Activated T-cell treated with anti-CD3 and anti-CD28 coated beads, Interleukin-2, amount 50 U/mL, for 24 hours (primary cell): ENCODE data around the gene MAFG.

ENCODE experiments used
- DNase-seq: peaks from one replicate; pipeline ENCODE4 v3.0.0-alpha.2; 2020
- H3K27ac Mint-ChIP-seq: 2 replicates; pipeline ENCODE4 v1.8.0; 2020; ENCODE audit warnings: mild to moderate bottlenecking, mixed read lengths
- H3K27me3 Mint-ChIP-seq: 2 replicates; pipeline ENCODE4 v1.8.0; 2020; ENCODE audit warnings: mixed read lengths
- H3K36me3 Mint-ChIP-seq: 2 replicates; pipeline ENCODE4 v1.8.0; 2020; ENCODE audit warnings: low read depth, mixed read lengths
- H3K4me1 Mint-ChIP-seq: 2 replicates; pipeline ENCODE4 v1.8.0; 2020; ENCODE audit warnings: low read depth, mixed read lengths
- H3K4me3 Mint-ChIP-seq: 2 replicates; pipeline ENCODE4 v1.8.0; 2020; ENCODE audit warnings: mild to moderate bottlenecking, moderate library complexity, mixed read lengths
- H3K9me3 Mint-ChIP-seq: 2 replicates; pipeline ENCODE4 v1.8.0; 2020; ENCODE audit warnings: mixed read lengths

The MAFG gene

DNA sequence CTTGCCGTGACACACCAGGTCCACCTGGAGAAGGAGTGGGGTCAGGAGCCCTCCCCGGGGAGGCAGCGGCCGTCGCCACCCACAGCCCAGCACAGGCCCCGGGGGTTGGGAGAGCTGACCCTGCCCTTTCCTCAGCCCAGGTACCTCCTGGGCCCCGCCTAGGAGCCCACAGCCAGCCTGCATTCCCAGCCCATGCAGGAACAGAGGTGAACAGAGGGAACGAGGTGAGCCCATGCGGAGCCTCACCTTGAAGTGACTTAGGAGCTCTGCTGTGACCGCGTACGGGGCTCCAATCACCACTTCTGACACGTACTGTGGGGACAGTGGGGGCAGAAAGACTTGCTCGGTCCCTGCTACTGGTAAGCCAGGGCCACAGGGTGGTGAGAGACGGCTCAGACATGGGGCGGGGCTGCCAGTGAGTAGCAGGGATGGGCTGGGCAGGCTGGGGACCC lies 22.1 kb downstream of the MAFG start:
- H3K4me1 Mint-ChIP-seq, result peaks cover 11% of the 10 kb centered on the region
- H3K4me3 Mint-ChIP-seq, result no peak overlapping the region
- no peak for DNase-seq
- H3K27me3 Mint-ChIP-seq, result peaks cover 12% of the 10 kb centered on the region
- H3K36me3 Mint-ChIP-seq, result peaks cover 54% of the 10 kb centered on the region
- H3K27ac Mint-ChIP-seq, result no peak overlapping the region
- no peaks in the 10 kb centered on the region for H3K9me3 Mint-ChIP-seq

DNA sequence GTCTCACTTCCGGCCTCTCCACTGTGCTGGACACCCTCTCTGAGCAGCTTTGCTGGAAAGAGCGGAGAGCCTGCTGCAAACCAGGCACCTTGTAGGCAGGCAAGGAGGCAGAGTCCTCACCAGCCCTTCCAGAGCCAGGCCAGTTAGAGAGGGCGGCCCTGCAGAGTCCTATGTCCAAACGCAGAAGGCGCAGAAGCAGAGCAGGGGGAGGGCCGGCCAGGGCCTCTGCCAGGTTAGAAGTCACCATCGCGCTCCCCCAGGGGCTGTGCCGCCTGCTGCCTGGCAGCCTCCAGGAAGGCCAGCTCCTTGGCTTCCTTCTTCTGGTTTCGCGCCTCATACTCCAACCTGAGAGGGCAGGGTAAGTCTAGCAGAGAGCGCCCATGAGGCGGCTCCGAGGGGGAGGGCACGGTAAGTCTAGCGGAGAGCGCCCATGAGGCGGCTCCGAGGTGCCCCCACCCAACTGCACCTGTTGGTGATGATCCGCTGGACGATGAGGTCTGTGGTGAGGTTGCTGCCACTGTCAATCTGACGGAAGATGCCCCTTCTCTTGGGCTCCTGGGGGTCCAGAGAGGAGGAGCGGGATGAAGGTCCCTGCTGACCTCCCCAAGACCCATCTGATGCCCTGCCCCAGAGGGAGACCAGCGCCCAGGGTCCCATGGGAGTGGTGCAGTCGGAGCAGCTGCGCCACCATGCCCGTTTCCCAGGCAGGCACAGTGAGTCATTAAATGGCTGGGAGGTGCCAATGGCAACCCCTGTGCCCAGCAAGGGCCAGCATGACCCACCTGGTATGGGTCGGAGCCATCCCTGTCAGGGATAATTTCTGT lies 22.7 kb downstream of the MAFG start:
- Mint-ChIP-seq H3K27me3 (peaks cover 16% of the 10 kb centered on the region), H3K4me3 (no peak overlapping the region), H3K36me3 (peaks cover 60% of the 10 kb centered on the region), H3K4me1 (peaks cover 7% of the 10 kb centered on the region), H3K9me3 (no peaks in the 10 kb centered on the region), H3K27ac (no peak overlapping the region)
- DNase-seq, result no peak

- Mint-ChIP-seq H3K27ac (no peak overlapping the region), H3K36me3 (peaks cover 63% of the 10 kb centered on the region), H3K9me3 (no peaks in the 10 kb centered on the region), H3K4me1 (peaks cover 6% of the 10 kb centered on the region), H3K4me3 (no peak overlapping the region), H3K27me3 (peaks cover 16% of the 10 kb centered on the region)
- DNase-seq, result no peak
Observed at GRCh38 chr17:81903896-81904599, 23.5 kb downstream of the MAFG start.

- Mint-ChIP-seq H3K27me3 (peaks cover 16% of the 10 kb centered on the region), H3K36me3 (peaks cover 63% of the 10 kb centered on the region), H3K9me3 (no peaks in the 10 kb centered on the region), H3K4me3 (no peak overlapping the region), H3K27ac (no peak overlapping the region), H3K4me1 (peaks cover 6% of the 10 kb centered on the region)
- no peak for DNase-seq
Observed at GRCh38 chr17:81903415-81903831, 24.1 kb downstream of the MAFG start.

GRCh38 chr17:81902653-81903414 lies 24.7 kb downstream of the MAFG start:
- H3K27me3 Mint-ChIP-seq, result peaks cover 16% of the 10 kb centered on the region
- no peak overlapping the region for H3K27ac Mint-ChIP-seq
- no peak for DNase-seq
- no peaks in the 10 kb centered on the region for H3K9me3 Mint-ChIP-seq
- H3K36me3 Mint-ChIP-seq, result peaks cover 63% of the 10 kb centered on the region
- no peak overlapping the region for H3K4me3 Mint-ChIP-seq
- H3K4me1 Mint-ChIP-seq, result peaks cover 6% of the 10 kb centered on the region

GRCh38 chr17:81902023-81902652 lies 25.4 kb downstream of the MAFG start, which contains the start of gene NPB:
Gene NPB, plus strand, starts transcription at chr17:81902238. Its CDS starts 40 bp downstream, at chr17:81902278.
- no peak within 1 kb of the TSS for H3K4me3 Mint-ChIP-seq
- no peak within 1 kb of the TSS for H3K27ac Mint-ChIP-seq
- H3K4me1 Mint-ChIP-seq, result peaks cover 6% of the 10 kb centered on the region
- no peaks in the 10 kb centered on the region for H3K9me3 Mint-ChIP-seq
- peaks cover 16% of the 10 kb centered on the region for H3K27me3 Mint-ChIP-seq
- peak; percentile 52 for DNase-seq
- peaks cover 68% of the 10 kb centered on the region for H3K36me3 Mint-ChIP-seq

DNA sequence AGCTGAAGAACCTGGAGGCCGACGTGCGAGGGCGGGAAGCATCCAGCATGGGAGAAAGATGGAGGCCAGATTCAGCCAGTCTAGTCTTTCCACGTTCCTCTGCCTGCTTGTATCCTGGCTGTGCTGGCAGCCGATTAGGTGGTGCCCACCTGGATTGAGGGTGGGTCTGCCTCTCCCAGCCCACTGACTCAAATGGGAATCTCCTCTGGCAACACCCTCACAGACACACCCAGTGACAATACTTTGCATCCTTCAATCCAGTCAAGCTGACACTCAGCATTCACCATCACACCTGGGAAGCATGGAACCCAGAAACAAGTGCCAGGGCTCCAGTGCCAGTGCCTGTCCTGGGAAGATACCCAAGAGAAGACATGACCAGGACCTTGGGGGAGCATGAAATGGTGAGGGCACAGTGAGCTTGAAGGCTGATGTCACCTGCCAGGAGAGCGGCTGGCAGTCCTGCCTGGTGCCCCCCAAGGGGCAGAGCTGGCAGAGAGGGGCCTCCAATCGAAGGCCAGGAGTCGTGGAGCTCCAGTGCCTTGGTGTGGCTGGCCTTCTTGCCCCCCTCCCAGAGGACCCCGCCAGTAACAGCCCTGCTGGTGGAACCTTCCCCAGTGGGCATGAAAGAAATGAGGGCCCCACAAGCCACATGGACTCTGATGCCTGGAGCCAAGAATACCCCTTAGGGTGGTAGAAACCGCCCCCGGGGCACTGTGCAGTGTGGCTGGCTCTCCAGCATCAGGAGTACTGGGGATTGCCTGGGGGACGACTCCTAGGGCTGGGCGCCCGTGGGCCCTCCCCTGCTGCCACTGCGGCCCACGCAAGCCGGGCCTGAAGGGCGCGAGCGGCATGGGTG lies 26.1 kb downstream of the MAFG start:
- peaks cover 66% of the 10 kb centered on the region for H3K36me3 Mint-ChIP-seq
- no peaks in the 10 kb centered on the region for H3K9me3 Mint-ChIP-seq
- peaks cover 16% of the 10 kb centered on the region for H3K27me3 Mint-ChIP-seq
- H3K27ac Mint-ChIP-seq, result no peak overlapping the region
- H3K4me1 Mint-ChIP-seq, result peaks cover 6% of the 10 kb centered on the region
- no peak for DNase-seq
- no peak overlapping the region for H3K4me3 Mint-ChIP-seq

DNA sequence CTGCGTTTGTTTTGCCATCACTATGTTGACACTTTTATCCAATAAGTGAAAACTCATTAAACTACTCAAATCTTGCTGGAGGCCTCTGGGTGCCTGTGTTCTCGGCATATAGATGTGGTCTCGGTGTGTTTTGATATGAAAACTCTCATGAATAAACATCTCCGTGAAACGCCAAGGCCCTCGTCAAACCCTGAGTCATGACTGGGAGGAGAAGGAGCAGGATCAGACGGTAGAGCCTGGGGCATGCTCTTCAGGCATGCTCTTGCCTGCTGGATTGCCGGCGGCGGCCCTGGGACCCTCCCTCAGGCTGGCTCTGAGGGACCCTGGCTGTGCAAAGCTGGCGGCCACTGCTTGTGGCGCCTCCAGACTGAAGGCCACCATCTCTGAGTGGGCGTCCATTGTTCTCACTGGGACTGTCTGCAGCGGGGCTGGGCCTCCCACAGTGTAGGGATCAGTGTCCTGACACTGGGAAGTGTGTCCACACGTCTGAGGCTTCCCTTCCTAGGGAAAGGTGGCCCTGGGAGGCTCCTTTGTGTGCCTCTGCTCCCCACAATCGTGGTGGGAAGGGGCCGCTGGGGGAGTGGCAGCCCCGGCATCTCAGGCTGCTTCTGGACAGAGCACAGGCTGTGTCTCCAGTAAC lies 27.2 kb downstream of the MAFG start:
- peaks cover 68% of the 10 kb centered on the region for H3K36me3 Mint-ChIP-seq
- peaks cover 16% of the 10 kb centered on the region for H3K27me3 Mint-ChIP-seq
- H3K4me1 Mint-ChIP-seq, result peaks cover 6% of the 10 kb centered on the region
- no peaks in the 10 kb centered on the region for H3K9me3 Mint-ChIP-seq
- DNase-seq, result no peak
- H3K4me3 Mint-ChIP-seq, result no peak overlapping the region
- H3K27ac Mint-ChIP-seq, result no peak overlapping the region

GRCh38 chr17:81899514-81900166 lies 27.9 kb downstream of the MAFG start:
- Mint-ChIP-seq H3K27ac (no peak overlapping the region), H3K27me3 (peaks cover 16% of the 10 kb centered on the region), H3K4me3 (no peak overlapping the region), H3K9me3 (no peaks in the 10 kb centered on the region), H3K36me3 (peaks cover 68% of the 10 kb centered on the region), H3K4me1 (peaks cover 6% of the 10 kb centered on the region)
- no peak for DNase-seq

DNA sequence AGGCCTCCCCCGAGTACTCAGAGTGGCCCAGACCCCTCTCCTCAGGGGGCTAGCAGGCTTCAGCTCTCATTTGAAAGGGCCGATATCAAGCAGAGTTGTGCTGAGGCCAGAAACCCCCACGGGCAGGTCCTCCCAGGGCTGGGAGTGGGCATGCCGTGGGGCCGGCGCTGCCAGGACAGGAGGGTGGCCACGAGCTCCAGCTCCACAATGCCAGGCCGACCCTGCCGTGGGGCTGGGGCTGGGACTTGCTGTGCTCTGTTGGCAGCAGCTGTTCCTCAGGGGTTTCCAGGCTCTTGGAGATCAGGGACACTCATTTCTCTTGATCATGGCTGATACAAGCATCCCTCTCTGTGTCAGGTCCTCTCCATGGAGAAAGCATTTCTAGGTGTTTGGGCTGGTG lies 28.6 kb downstream of the MAFG start:
- peaks cover 67% of the 10 kb centered on the region for H3K36me3 Mint-ChIP-seq
- H3K4me3 Mint-ChIP-seq, result no peak overlapping the region
- no peak overlapping the region for H3K27ac Mint-ChIP-seq
- H3K4me1 Mint-ChIP-seq, result peaks cover 6% of the 10 kb centered on the region
- peaks cover 16% of the 10 kb centered on the region for H3K27me3 Mint-ChIP-seq
- no peak for DNase-seq
- H3K9me3 Mint-ChIP-seq, result no peaks in the 10 kb centered on the region

DNA sequence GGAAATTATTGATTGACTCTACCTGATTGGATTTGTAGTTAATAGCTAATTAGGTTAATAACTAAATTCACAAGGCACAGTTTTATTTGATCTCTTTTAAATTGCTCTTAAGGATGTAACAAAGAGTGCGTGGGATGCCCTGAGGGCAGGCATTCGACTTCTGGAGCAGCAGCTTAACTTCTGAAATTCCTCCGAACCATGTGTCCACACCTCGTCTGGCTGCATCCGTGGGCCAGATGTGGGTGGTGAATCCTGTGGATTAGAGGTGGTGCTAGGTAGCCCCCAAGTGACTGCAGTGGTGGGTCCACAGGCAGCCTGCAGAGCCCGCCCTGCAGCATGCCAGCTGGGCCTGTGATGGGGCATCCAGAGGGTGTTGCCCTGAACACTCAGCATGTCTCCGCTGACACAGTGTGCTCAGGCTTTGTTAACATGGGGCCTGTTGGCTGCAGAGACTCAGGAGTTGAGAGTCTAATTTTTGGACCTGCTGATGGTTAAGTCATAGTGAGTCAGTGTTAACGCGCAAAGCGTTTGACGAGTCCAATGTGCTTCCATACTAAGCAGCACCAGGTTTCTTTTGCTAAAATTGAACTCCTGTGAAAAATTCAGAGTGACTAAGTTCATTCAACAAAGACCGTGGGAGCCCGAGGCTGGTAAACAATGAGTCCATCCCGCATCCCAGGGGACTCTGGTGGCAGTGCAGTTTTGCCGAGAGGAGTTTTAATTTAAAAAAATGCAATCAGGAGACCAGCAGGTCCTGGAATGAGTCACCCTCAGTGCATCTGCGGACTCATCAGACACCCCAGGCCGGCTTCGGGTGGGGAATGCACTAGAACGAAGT lies 29.3 kb downstream of the MAFG start:
- H3K36me3 Mint-ChIP-seq, result peaks cover 71% of the 10 kb centered on the region
- peaks cover 16% of the 10 kb centered on the region for H3K27me3 Mint-ChIP-seq
- DNase-seq, result no peak
- H3K9me3 Mint-ChIP-seq, result no peaks in the 10 kb centered on the region
- peaks cover 8% of the 10 kb centered on the region for H3K4me1 Mint-ChIP-seq
- no peak overlapping the region for H3K4me3 Mint-ChIP-seq
- no peak overlapping the region for H3K27ac Mint-ChIP-seq

DNA sequence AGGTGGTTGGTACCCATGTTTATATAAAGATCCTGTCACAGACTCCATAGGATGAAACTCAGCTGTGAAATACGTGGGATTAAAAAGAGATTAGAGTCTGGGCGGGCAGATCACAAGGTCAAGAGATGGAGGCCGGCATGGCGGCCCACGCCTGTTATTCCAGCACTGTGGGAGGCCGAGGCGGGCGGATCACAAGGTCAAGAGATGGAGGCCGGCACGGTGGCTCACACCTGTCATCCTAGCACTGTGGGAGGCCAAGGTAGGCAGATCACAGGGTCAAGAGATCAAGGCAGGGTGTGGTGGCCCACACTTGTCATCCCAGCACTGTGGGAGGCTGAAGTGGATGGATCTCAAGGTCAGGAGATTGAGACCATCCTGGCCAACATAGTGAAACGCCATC lies 32.1 kb downstream of the MAFG start:
- Mint-ChIP-seq H3K36me3 (peaks cover 75% of the 10 kb centered on the region), H3K9me3 (no peaks in the 10 kb centered on the region), H3K4me1 (peaks cover 10% of the 10 kb centered on the region), H3K27me3 (peaks cover 3% of the 10 kb centered on the region), H3K27ac (no peak overlapping the region), H3K4me3 (no peak overlapping the region)
- no peak for DNase-seq
